GM18508 (cell line): ENCODE measurements around the gene TERB1.

ENCODE experiments used
- ATAC-seq: cut with Tn5 transposase; IDR thresholded peaks from one replicate; pipeline ENCODE4 v1.9.1; 2021; ENCODE audit warnings: moderate number of reproducible peaks; ENCODE audit not compliant: insufficient read depth, unreplicated experiment

The TERB1 gene

GRCh38 chr16:66713076-66713475, 88.3 kb downstream of the TERB1 start:
- ATAC-seq: no peak

- ATAC-seq: no peak
These were observed 88.9 kb downstream of the TERB1 start for GRCh38 chr16:66712512-66712911.

- ATAC-seq: no peak
These were observed 89.8 kb downstream of the TERB1 start for GRCh38 chr16:66711581-66711980.

- no peak for ATAC-seq
These were observed 94.9 kb downstream of the TERB1 start for GRCh38 chr16:66706506-66706880.

- ATAC-seq: no peak
These were observed 95.4 kb downstream of the TERB1 start for GRCh38 chr16:66705790-66706505.
